A673 (cell line): Measurements from ENCODE around the gene GPR37L1. TPM values are rescaled to one million over a fixed set of nuclear protein-coding genes. Genes with fewer than 3 reads are reported as not detected.

Experiments used
- BruUV-seq: library from RNA; stranded (reverse); fragments of 400-500 nt; replicated peaks from 2 replicates; lab custom pipeline; 2021; lab: Mats Ljungman, UMichigan
- CTCF ChIA-PET: fragments of 300-600 bp; sonication (Branson Sonifier 250); formaldehyde crosslinking; loops from one replicate; lab custom pipeline; 2022; ENCODE audit warnings: antibody characterized with exemption; lab: Charles Lee
- POLR2A ChIA-PET: fragments of 300-600 bp; sonication (Branson Sonifier 250); formaldehyde crosslinking; loops from one replicate; lab custom pipeline; 2022; ENCODE audit warnings: antibody characterized with exemption; ENCODE audit not compliant: low non-redundant PET; lab: Charles Lee
- DNase-seq: peaks from one replicate; pipeline ENCODE4 v3.0.0-alpha.2; 2015; ENCODE audit warnings: low spot score
- H3K27ac ChIP-seq: fragments of 200-600 bp; sonication (generic); 2 replicates; pipeline ENCODE4 v1.5.1; 2016; ENCODE audit warnings: mixed run types, low read depth, mild to moderate bottlenecking, mixed read lengths, antibody characterized with exemption, low read length; ENCODE audit not compliant: poor library complexity, severe bottlenecking
- H3K27me3 ChIP-seq: fragments of 200-600 bp; sonication (generic); replicated peaks from 2 replicates; pipeline ENCODE4 v1.6.1; 2017; ENCODE audit warnings: mixed run types, low read depth, mild to moderate bottlenecking, mixed read lengths, antibody characterized with exemption, low read length; ENCODE audit not compliant: insufficient read depth, poor library complexity
- H3K36me3 ChIP-seq: fragments of 200-600 bp; sonication (generic); 2 replicates; pipeline ENCODE4 v1.6.1; 2016; ENCODE audit warnings: mixed run types, mild to moderate bottlenecking, mixed read lengths, antibody characterized with exemption, low read length; ENCODE audit not compliant: insufficient read depth, poor library complexity, severe bottlenecking
- H3K4me1 ChIP-seq: fragments of 200-600 bp; sonication (generic); 2 replicates; pipeline ENCODE4 v1.6.1; 2017; ENCODE audit warnings: mixed run types, mild to moderate bottlenecking, mixed read lengths, antibody characterized with exemption, low read length; ENCODE audit not compliant: insufficient read depth, poor library complexity, severe bottlenecking
- H3K4me3 ChIP-seq: fragments of 200-600 bp; sonication (generic); 2 replicates; pipeline ENCODE4 v1.5.1; 2016; ENCODE audit warnings: low read depth, mixed run types, mild to moderate bottlenecking, mixed read lengths, low read length; ENCODE audit not compliant: poor library complexity, severe bottlenecking
- H3K9me3 ChIP-seq: fragments of 200-600 bp; sonication (generic); 2 replicates; pipeline ENCODE4 v1.6.1; 2016; ENCODE audit warnings: mixed run types, low read depth, mild to moderate bottlenecking, mixed read lengths, antibody characterized with exemption, low read length; ENCODE audit not compliant: poor library complexity, severe bottlenecking
- EZH2 ChIP-seq: fragments of 200-600 bp; sonication (generic); IDR thresholded peaks from 2 replicates; pipeline ENCODE4 v1.6.1; 2017; ENCODE audit warnings: borderline replicate concordance, low read depth, mild to moderate bottlenecking, mixed read lengths, antibody characterized with exemption, low read length; ENCODE audit not compliant: poor library complexity, severe bottlenecking
- intact Hi-C: fragments of 100-400 bp; cut with micrococcal nuclease; formaldehyde crosslinking; loops from one replicate; pipeline ENCODE4 v1.10.0; 2022; ENCODE audit not compliant: unreplicated experiment
- total RNA-seq: library from RNA; stranded (reverse); gene quantifications from 2 replicates; pipeline ENCODE4 v1.2.3, GENCODE V29; 2021
- TF ChIP-seq, protein P1 (sequence below): fragments of 300-800, 200-600 bp; sonication (generic); conservative IDR thresholded peaks from 2 replicates; pipeline ENCODE4 v1.5.1; 2017; ENCODE audit warnings: low read depth, mild to moderate bottlenecking, antibody characterized with exemption, low read length, moderate library complexity, mixed read lengths

GPR37L1 gene
- total RNA-seq, 1 experiment from 2014 or later, result not detected

DNA sequence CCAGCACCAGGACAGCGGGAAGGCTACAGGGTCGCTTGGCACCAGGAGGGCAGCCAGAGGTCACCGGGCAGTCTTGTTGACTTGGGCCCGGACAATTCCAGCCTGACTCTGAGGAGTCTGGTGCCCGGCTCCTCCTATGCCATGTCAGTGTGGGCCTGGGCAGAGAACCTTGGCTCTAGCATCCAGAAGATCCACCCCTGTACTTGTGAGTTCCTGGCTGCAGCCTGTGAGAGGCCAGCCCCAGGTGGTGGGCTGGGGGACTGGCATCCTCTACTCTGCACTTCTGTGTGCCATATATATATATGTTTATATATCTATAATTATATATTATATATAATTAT is 49.3 kb downstream of the GPR37L1 start:
- TF ChIP-seq, protein P1, sequence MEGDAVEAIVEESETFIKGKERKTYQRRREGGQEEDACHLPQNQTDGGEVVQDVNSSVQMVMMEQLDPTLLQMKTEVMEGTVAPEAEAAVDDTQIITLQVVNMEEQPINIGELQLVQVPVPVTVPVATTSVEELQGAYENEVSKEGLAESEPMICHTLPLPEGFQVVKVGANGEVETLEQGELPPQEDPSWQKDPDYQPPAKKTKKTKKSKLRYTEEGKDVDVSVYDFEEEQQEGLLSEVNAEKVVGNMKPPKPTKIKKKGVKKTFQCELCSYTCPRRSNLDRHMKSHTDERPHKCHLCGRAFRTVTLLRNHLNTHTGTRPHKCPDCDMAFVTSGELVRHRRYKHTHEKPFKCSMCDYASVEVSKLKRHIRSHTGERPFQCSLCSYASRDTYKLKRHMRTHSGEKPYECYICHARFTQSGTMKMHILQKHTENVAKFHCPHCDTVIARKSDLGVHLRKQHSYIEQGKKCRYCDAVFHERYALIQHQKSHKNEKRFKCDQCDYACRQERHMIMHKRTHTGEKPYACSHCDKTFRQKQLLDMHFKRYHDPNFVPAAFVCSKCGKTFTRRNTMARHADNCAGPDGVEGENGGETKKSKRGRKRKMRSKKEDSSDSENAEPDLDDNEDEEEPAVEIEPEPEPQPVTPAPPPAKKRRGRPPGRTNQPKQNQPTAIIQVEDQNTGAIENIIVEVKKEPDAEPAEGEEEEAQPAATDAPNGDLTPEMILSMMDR, result no peak
- TF ChIP-seq EZH2, result no peak
- peaks cover 7% of the 10 kb centered on the region for H3K4me1 ChIP-seq
- no TSS peak for BruUV-seq
- H3K9me3 ChIP-seq, result no peaks in the 10 kb centered on the region
- no peaks in the 10 kb centered on the region for H3K36me3 ChIP-seq
- H3K27ac ChIP-seq, result no peak overlapping the region
- ChIA-PET CTCF (no interaction called here), POLR2A (no interaction called here)
- DNase-seq, result no peak
- no peak overlapping the region for H3K4me3 ChIP-seq
- no peaks in the 10 kb centered on the region for H3K27me3 ChIP-seq
- intact Hi-C loops, result no loop called here

DNA sequence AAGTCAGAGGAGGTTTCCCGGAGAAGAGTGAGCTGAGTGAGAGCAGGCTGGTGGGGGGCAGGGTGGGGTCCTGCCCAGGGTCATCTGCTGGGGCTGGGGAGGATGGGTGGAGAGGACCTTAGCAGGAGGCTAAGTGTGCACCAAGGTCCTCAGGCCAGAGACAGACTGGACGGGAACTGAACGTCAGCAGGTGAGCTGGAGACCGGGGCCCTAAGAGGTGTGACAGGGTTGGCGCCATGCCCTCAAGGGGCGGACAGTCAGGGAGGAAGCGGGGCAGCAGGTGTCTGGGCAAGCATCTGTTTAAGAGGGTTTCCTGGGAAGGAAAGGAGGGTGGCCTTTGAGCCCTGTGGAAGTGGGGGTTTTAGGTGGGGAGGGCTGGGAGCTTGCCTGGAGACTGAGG is 51.3 kb downstream of the GPR37L1 start:
- no peak for TF ChIP-seq EZH2
- TF ChIP-seq, protein P1, result no peak
- intact Hi-C loops, result no loop called here

GRCh38 chr1:202176949-202177927 is 54.5 kb downstream of the GPR37L1 start:
- BruUV-seq, result no TSS peak
- CTCF ChIA-PET, result no interaction called here
- no peak for DNase-seq

More for the DNA sequence above, 51.3 kb downstream of the GPR37L1 start:
- no peak for DNase-seq
- Histone ChIP-seq H3K27ac (no peak overlapping the region), H3K4me3 (no peak overlapping the region), H3K27me3 (no peaks in the 10 kb centered on the region), H3K36me3 (no peaks in the 10 kb centered on the region), H3K9me3 (no peaks in the 10 kb centered on the region), H3K4me1 (no peaks in the 10 kb centered on the region)
- ChIA-PET CTCF (no interaction called here), POLR2A (no interaction called here)
- BruUV-seq, result no TSS peak

More at GRCh38 chr1:202176949-202177927, 54.5 kb downstream of the GPR37L1 start:
- Histone ChIP-seq H3K27me3 (peaks cover 3% of the 10 kb centered on the region), H3K9me3 (no peaks in the 10 kb centered on the region), H3K27ac (no peak overlapping the region), H3K36me3 (no peaks in the 10 kb centered on the region), H3K4me1 (no peaks in the 10 kb centered on the region), H3K4me3 (no peak overlapping the region)
- intact Hi-C loops, result no loop called here
- TF ChIP-seq, protein P1, result no peak
- TF ChIP-seq EZH2, result no peak
- POLR2A ChIA-PET, result no interaction called here
